GM21576 (cell line): Measurements from ENCODE around the gene DDX24.
A peak's percentile ranks its signal among the peaks of the same experiment; 100 is the strongest.

Source experiments
- ATAC-seq: cut with Tn5 transposase; IDR thresholded peaks from one replicate; pipeline ENCODE4 v1.9.1; 2021; ENCODE audit warnings: mild to moderate bottlenecking, moderate library complexity; ENCODE audit not compliant: unreplicated experiment

The DDX24 gene

DNA sequence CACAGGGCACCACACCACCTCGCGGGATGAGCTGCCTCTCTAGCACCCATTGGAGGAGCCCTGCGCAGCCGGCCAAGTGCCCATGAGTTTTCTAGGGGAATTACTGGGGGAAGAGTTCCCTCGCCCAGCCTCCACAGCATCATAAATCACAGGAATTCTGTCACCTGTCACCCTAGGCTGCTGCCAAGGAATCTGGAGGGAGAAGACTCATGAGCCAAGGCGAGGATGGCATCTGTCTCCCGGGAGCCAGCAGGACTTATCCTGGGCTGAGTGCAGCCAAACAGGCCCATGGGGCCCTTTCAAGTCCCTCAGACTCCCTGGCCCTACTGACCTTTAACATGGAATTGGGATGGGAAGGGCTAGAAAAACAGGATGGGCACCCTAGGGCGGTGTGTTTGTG lies 62.7 kb downstream of the DDX24 start:
- no peak for ATAC-seq

DNA sequence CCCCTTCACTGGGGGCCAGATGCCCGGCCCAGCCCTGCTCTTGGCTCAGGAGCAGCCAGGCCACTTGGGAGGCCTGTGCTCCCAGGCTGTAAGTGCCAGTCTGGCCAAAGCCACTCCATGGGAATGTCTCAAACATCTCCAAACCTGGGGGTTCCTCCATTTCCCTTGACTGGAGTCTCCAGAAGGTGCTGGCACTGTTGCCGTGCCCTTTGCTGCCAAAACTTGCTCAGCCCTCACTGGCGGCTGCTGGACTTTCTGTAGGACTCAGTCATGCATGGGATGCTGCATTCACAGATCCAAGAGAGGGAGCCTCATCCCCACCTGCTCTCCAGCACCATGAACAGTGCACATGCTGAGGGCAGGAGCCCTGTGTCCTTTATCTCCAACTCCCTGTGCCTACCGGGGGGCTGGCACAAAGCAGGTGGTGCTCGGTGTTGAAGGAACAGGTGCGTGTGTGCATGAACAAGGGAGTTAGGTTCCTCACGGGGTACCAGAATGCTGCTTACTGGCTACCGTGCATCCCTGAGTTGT lies 64.5 kb downstream of the DDX24 start:
- ATAC-seq = no peak

- no peak for ATAC-seq
Observed at GRCh38 chr14:94015223-94015622, 65.8 kb downstream of the DDX24 start.

GRCh38 chr14:94014382-94014781 lies 66.6 kb downstream of the DDX24 start:
- ATAC-seq = no peak

DNA sequence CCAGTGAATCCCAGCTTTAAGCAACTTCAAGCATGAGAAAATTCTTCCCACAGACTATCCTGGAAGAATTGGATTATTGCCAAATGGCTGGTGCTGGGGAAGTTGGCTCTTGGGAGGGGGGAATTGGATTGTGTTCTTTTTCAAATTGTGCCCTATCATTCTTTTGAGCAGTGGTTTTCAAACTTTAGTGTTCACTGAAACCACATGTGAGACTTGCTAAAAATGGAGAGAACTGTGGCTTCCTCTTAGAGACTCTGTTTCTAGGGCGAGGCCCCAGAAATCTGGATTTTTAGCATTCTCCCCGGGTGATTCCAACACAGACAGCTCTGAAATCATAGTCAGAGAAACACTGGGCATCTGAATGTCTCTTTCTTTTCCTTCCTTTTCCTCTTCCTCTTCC lies 69.2 kb downstream of the DDX24 start:
- no peak for ATAC-seq

- ATAC-seq = no peak
Observed at GRCh38 chr14:94010625-94011024, 70.4 kb downstream of the DDX24 start.

- ATAC-seq = peak; percentile 64
Observed at GRCh38 chr14:94009767-94010166, 71.2 kb downstream of the DDX24 start.

GRCh38 chr14:94008234-94008633 lies 72.8 kb downstream of the DDX24 start:
- no peak for ATAC-seq

- no peak for ATAC-seq
Observed at GRCh38 chr14:94005324-94006073, 75.5 kb downstream of the DDX24 start.

- no peak for ATAC-seq
Observed at GRCh38 chr14:94004015-94004414, 77.0 kb downstream of the DDX24 start.

DNA sequence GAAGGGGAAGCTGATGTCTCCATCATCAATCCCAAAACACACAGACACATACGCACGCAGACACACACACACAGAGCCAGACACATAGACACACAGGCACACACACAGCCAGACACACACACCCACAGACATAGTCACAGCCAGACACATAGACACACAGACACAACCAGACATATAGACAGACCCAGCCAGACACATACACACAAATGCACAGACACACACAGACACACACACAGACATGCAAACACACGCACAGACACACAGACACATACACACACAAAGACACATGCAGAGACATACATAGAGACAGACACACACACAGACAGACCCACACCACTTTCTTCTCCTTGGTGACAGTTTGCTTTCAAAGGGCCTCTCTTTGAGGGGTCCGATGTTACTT lies 77.6 kb downstream of the DDX24 start:
- ATAC-seq = no peak

DNA sequence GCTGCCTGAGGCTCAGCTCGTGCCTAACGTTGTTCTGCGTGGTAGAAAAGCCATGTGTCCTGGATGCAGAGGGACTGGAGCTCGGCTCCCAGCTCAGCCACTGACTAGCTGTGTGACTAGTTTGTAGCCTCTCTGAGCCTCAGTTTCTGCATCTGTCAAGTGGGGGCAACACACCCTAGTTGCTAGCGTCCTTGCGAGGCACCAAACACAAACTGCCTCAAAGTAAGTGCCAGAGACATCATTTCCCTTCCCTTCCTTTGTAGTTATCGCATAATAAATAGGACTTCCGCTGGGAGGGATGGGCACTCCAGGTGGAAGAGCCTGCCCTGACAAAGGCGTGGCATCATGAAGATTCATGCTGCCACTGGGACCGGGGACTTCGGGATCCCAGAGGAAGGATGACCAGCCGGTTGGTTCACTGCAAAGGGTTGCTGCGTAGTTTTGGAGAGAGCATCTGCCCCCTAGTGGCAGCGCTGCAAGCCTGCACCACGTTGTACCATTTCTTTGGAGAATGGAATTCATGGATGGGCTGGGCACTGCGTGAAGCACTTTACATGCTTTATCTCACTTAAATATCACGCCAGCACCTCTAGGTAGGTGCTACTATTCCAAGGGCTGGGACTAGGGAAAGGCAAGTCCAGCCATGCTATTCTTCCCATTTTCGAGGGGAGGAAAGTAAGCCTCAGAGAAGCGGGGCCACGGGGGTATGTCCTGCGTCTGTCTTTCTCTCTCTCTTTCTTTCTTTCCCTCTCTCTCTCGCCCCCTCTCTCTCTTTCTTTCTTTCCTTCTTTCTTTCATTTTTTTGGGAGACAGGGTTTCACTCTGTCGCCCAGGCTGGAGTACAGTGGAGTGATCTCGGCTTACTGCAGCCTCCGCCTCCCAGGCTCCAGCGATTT lies 79.3 kb downstream of the DDX24 start:
- ATAC-seq = no peak

DNA sequence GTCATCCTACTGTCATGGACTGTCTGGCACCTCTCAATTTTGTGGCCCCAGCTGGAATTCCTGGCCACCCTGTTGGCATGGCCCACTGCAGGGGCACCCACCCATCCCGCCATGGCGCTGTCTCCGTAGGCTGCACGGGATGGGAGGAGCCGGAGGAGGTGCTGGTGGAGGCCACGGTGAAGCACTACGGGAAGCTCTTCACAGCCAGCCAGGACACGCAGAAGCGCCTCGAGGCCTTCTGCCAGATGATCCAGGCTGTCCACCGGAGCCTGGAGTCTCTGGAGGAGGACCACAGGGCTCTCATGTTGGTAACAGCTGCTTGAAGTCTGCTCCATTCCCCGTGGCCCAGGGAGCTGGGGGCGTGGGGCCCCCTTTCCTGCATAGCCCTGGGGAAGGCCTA lies 80.0 kb downstream of the DDX24 start:
- ATAC-seq = no peak

DNA sequence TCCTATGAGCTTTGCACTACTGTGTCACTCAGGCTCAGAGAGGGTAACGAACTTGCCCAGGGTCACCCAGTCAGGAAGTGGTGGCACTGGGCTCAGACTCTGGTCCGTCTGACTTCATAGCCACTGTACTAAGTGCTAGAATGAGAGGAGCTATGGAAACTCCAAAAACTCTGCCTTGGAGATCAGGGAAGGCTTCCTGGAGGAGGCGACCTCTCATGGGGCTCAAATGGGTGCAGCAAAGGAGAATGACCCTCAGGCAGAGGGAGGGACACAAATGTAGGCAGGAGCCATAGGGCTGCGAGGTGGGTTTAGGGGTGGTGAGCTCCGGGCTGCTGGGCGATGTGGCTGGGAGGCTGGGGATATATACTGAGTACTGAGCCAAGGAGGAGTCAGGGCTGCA lies 80.7 kb downstream of the DDX24 start:
- no peak for ATAC-seq

- ATAC-seq = no peak
Observed at GRCh38 chr14:93999573-93999972, 81.4 kb downstream of the DDX24 start.

GRCh38 chr14:93998871-93999403 lies 82.1 kb downstream of the DDX24 start:
- no peak for ATAC-seq
